SK-N-MC (cell line): ENCODE data around the gene VEPH1.

Experiments used
- EZH2 ChIP-seq: fragments of 200-600 bp; sonication (generic); IDR thresholded peaks from one replicate; pipeline ENCODE4 v1.6.1; 2017; ENCODE audit warnings: antibody characterized with exemption
- FOXP2 ChIP-seq: optimal IDR thresholded peaks from 2 replicates; pipeline ENCODE3; 2011; ENCODE audit warnings: mild to moderate bottlenecking, moderate library complexity; ENCODE audit not compliant: insufficient read depth; ENCODE audit errors: extremely low read length, control extremely low read depth
- POLR2AphosphoS5 ChIP-seq: IDR thresholded peaks from 2 replicates; pipeline ENCODE4 v1.6.1; 2012; ENCODE audit warnings: mild to moderate bottlenecking, low read depth, low read length, borderline replicate concordance

- no peak for TF ChIP-seq EZH2
- TF ChIP-seq FOXP2: no peak
- TF ChIP-seq POLR2AphosphoS5: no peak
These were observed 90.8 kb downstream of the VEPH1 start for GRCh38 chr3:157412323-157412855.
